GM12878 (cell line): Measurements from ENCODE around the gene TMEM106A. TPM values are rescaled to one million over a fixed set of nuclear protein-coding genes. Genes with fewer than 3 reads are reported as not detected.
"Not testable (repeated sequence)": the region's sequence is repeated elsewhere in the genome, so short reads cannot be mapped to it uniquely, and the experiment has no call there.

Source experiments
- ATAC-seq: fragments of 200-7000 bp; cut with Tn5 transposase; 3 replicates; pipeline ENCODE4 v1.9.1; 2020; ENCODE audit warnings: mild to moderate bottlenecking, moderate library complexity
- BruUV-seq: library from RNA; stranded (reverse); fragments of 400-500 nt; replicated peaks from 2 replicates; lab custom pipeline; 2021; lab: Mats Ljungman, UMichigan
- CTCF ChIA-PET: fragments of 300-600 bp; sonication (Branson Sonifier 250); formaldehyde crosslinking; extraction: SDS; loops from one replicate; lab custom pipeline; 2021; ENCODE audit warnings: inconsistent platforms; lab: Yijun Ruan, JAX
- POLR2A ChIA-PET: fragments of 350-600 bp; formaldehyde crosslinking; extraction: SDS; loops from one replicate; lab custom pipeline; 2021; ENCODE audit warnings: inconsistent platforms; lab: Charles Lee
- RAD21 ChIA-PET: fragments of 300-600 bp; sonication (Branson Sonifier 250); formaldehyde crosslinking; loops from one replicate; lab custom pipeline; 2023; ENCODE audit warnings: antibody characterized with exemption; ENCODE audit not compliant: unreplicated experiment; lab: Charles Lee
- SMC1A ChIA-PET: fragments of 300-600 bp; sonication (Branson Sonifier 250); formaldehyde crosslinking; loops from one replicate; lab custom pipeline; 2023; ENCODE audit not compliant: unreplicated experiment, uncharacterized antibody; lab: Charles Lee
- DNase-seq: peaks from one replicate; pipeline ENCODE4 v3.0.0-alpha.2; 2011; ENCODE audit warnings: low read depth, low spot score
- FAIRE-seq: peaks from 3 replicates; lab custom pipeline; 2011; peaks lifted over from hg19 to GRCh38; lab: Jason Lieb, UNC
- H2AFZ ChIP-seq: 2 replicates; pipeline ENCODE4 v1.6.0; 2011; ENCODE audit warnings: low read depth, low read length, control low read depth; ENCODE audit not compliant: control insufficient read depth
- H3K27ac ChIP-seq: 2 replicates; pipeline ENCODE4 v1.5.1; 2011; ENCODE audit warnings: control low read depth; ENCODE audit not compliant: control insufficient read depth, insufficient read depth
- H3K27me3 ChIP-seq, 2 experiments: replicated peaks in 1 of 2; 2 replicates each; pipeline versions ENCODE4 v1.6.0 to v1.6.1; 2011; ENCODE audit warnings: low read length in 1 of 2; ENCODE audit not compliant: control insufficient read depth in 2 of 2, insufficient read depth in 2 of 2
- H3K36me3 ChIP-seq, 2 experiments: 2 replicates each; pipeline ENCODE4 v1.5.1; 2011; ENCODE audit warnings: low read length in 1 of 2; ENCODE audit not compliant: control insufficient read depth in 2 of 2, insufficient read depth in 2 of 2
- H3K4me1 ChIP-seq: 2 replicates; pipeline ENCODE4 v1.6.1; 2011; ENCODE audit warnings: mild to moderate bottlenecking, low read length, moderate library complexity, mixed read lengths; ENCODE audit not compliant: control insufficient read depth, insufficient read depth
- H3K4me2 ChIP-seq: 2 replicates; pipeline ENCODE4 v1.6.0; 2011; ENCODE audit warnings: control low read depth; ENCODE audit not compliant: control insufficient read depth, insufficient read depth
- H3K4me3 ChIP-seq: fragments of 200-600 bp; sonication (generic); 2 replicates; pipeline ENCODE4 v1.5.1; 2016
- H3K79me2 ChIP-seq: 2 replicates; pipeline ENCODE4 v1.6.0; 2011; ENCODE audit warnings: low read length; ENCODE audit not compliant: control insufficient read depth, insufficient read depth
- H3K9ac ChIP-seq: 2 replicates; pipeline ENCODE4 v1.8.0; 2011; ENCODE audit warnings: low read length, control low read depth, mixed read lengths; ENCODE audit not compliant: control insufficient read depth, insufficient read depth
- H3K9me3 ChIP-seq: replicated peaks from 3 replicates; pipeline ENCODE4 v1.5.1; 2011; ENCODE audit warnings: mild to moderate bottlenecking, low read length; ENCODE audit not compliant: control insufficient read depth, insufficient read depth
- H4K20me1 ChIP-seq: 2 replicates; pipeline ENCODE4 v1.6.0; 2011; ENCODE audit not compliant: control insufficient read depth, insufficient read depth
- BCL3 ChIP-seq: IDR thresholded peaks from 2 replicates; pipeline ENCODE4 v1.6.1; 2011; ENCODE audit warnings: borderline replicate concordance, low read depth, mild to moderate bottlenecking, moderate library complexity, low read length; ENCODE audit not compliant: insufficient read depth, poor library complexity, severe bottlenecking
- BHLHE40 ChIP-seq, 2 experiments: fragments of 450-650 bp in 1 of 2; IDR thresholded peaks; 2 replicates each; pipeline ENCODE4 v1.6.1; 2011 to 2017; ENCODE audit warnings: low read depth in 2 of 2, borderline replicate concordance in 1 of 2, improper control_type of control experiment in 1 of 2, low read length in 1 of 2, mild to moderate bottlenecking in 1 of 2
- E2F4 ChIP-seq: IDR thresholded peaks from 2 replicates; pipeline ENCODE4 v1.6.1; 2012; ENCODE audit warnings: low read depth, low read length, improper control_type of control experiment
- E2F8 ChIP-seq: fragments of 450-650 bp; IDR thresholded peaks from 2 replicates; pipeline ENCODE4 v1.6.1; 2018; ENCODE audit warnings: mild to moderate bottlenecking, low read depth, moderate library complexity; ENCODE audit not compliant: partially characterized antibody
- GABPA ChIP-seq: IDR thresholded peaks from 2 replicates; pipeline ENCODE4 v1.6.1; 2014; ENCODE audit warnings: antibody characterized with exemption, low read depth, mild to moderate bottlenecking, inconsistent platforms
- HDGF ChIP-seq: fragments of 450-650 bp; IDR thresholded peaks from 2 replicates; pipeline ENCODE4 v1.6.1; 2016; ENCODE audit warnings: antibody characterized with exemption
- HSF1 ChIP-seq: fragments of 150-350 bp; IDR thresholded peaks from 2 replicates; pipeline ENCODE4 v1.6.1; 2014; ENCODE audit warnings: mild to moderate bottlenecking, low read depth, low read length
- KLF5 ChIP-seq: fragments of 450-650 bp; IDR thresholded peaks from 2 replicates; pipeline ENCODE4 v1.6.1; 2014; ENCODE audit warnings: mild to moderate bottlenecking; ENCODE audit not compliant: partially characterized antibody
- PKNOX1 ChIP-seq: fragments of 450-650 bp; IDR thresholded peaks from 2 replicates; pipeline ENCODE4 v1.6.1; 2016; ENCODE audit warnings: mild to moderate bottlenecking
- TCF7 ChIP-seq: IDR thresholded peaks from 2 replicates; pipeline ENCODE4 v1.6.1; 2014; ENCODE audit warnings: antibody characterized with exemption, borderline replicate concordance
- YY1 ChIP-seq: IDR thresholded peaks from 2 replicates; pipeline ENCODE4 v1.6.1; 2011; ENCODE audit warnings: low read depth, mild to moderate bottlenecking, low read length
- ZNF274 ChIP-seq: IDR thresholded peaks from one replicate; pipeline ENCODE4 v1.8.0; 2011; ENCODE audit not compliant: insufficient read length, insufficient read depth
- in situ Hi-C: fragments of 300-500 bp; cut with MboI; formaldehyde crosslinking; loops from 9 replicates; pipeline ENCODE4 v1.14.3; 2018; ENCODE audit warnings: mixed read lengths
- intact Hi-C: fragments of 100-400 bp; cut with micrococcal nuclease; formaldehyde crosslinking; loops from one replicate; pipeline ENCODE4 v1.14.2; 2022; ENCODE audit not compliant: unreplicated experiment
- polyA plus RNA-seq, 11 experiments: library from polyadenylated mRNA; depleted of rRNA in 4 of 11; unstranded in 6 of 11; stranded (reverse) in 5 of 11; fragments of >200 nt; fragmentation: Nextera tagmentation in 4 of 11; fragmentation: Illumina TruSeq in 1 of 11; extraction: Ambion mirVana in 4 of 11; extraction: Trizol in 1 of 11; gene quantifications; 1 replicate in 1 of 11; 2 replicates in 10 of 11; pipeline versions ENCODE4 v1.2.1 to v1.2.3, GENCODE V29; 2011 to 2016; ENCODE audit warnings: inconsistent platforms in 2 of 11, missing spikeins in 2 of 11, low read depth in 1 of 11
- total RNA-seq, 4 experiments: library from RNA; depleted of rRNA in 3 of 4; stranded (reverse); fragments of >200 nt in 3 of 4; fragmentation: Illumina TruSeq in 1 of 4; extraction: Trizol in 1 of 4; gene quantifications; 2 replicates each; pipeline versions ENCODE4 v1.2.1 to v1.2.3, GENCODE V29; 2013 to 2021

TMEM106A gene
- total and polyA plus RNA-seq, 10 of the 15 experiments (the other 5 are each of a cell fraction or from before 2014, with no cell fraction given) = 2.3 to 18.7 (median 9.3) TPM

- TF ChIP-seq BCL3 (no peak), HDGF (peak; percentile 54; the same call in 1 of the 2 replicates), ZNF274 (no peak), BHLHE40 (IDR thresholded peaks at IDR 0.05; ENCODE audit: borderline replicate concordance in 1 of 2, low read depth in 2 of 2, low read length in 1 of 2) (peak; percentile 27 to 28; a peak in 1 of 4 replicates), KLF5 (no peak), TCF7 (no peak), GABPA (0 out of 2 replicates have a peak, but pooled peaks have one; percentile 6), PKNOX1 (peak; percentile 16; the same call in 1 of the 2 replicates), E2F4 (no peak), E2F8 (peak; percentile 17), HSF1 (no peak), YY1 (peak; percentile 37; the same call in 1 of the 2 replicates)
Observed at GRCh38 chr17:43211480-43212402, at the start of gene TMEM106A (continued).

- H4K20me1 ChIP-seq, CTCF ChIA-PET, SMC1A ChIA-PET, H3K9ac ChIP-seq, H3K27ac ChIP-seq, DNase-seq, in situ Hi-C loops, H3K36me3 ChIP-seq, H2AFZ ChIP-seq, ATAC-seq, H3K9me3 ChIP-seq, H3K4me1 ChIP-seq, FAIRE-seq, BruUV-seq, RAD21 ChIA-PET, H3K4me2 ChIP-seq, H3K27me3 ChIP-seq, POLR2A ChIA-PET, H3K4me3 ChIP-seq, intact Hi-C loops: not testable (repeated sequence)
- H3K79me2 ChIP-seq = peaks cover 16% of the 10 kb centered on the region
Observed at GRCh38 chr17:43165971-43166370, 45.7 kb upstream of the TMEM106A start.
